ENCODE data around the gene LHX6.

GRCh38 chr9:122204491-122204890 is 24.3 kb downstream of the LHX6 start:
- no peak for TF ChIP-seq CTCF (IDR thresholded peaks at IDR 0.05)
- no peak for TF ChIP-seq REST (IDR thresholded peaks at IDR 0.05; ENCODE audit: insufficient read depth in 1 of 2, low read depth in 2 of 2, low read length in 1 of 2)

Measured in Panc1 (cell line).